HL-60 (cell line): ENCODE data around the gene PARP8.

Source experiments
- GABPA ChIP-seq: IDR thresholded peaks from 2 replicates; pipeline ENCODE4 v1.6.1; 2012; ENCODE audit warnings: low read depth
- POLR2AphosphoS5 ChIP-seq: IDR thresholded peaks from 2 replicates; pipeline ENCODE4 v1.6.1; 2012; ENCODE audit warnings: low read depth
- TF ChIP-seq, protein P1 (sequence below): IDR thresholded peaks from one replicate; pipeline ENCODE4 v1.5.1; 2011; ENCODE audit warnings: low read length, control low read depth, inconsistent platforms; ENCODE audit not compliant: insufficient read depth
- TF ChIP-seq, protein P2 (sequence below): IDR thresholded peaks from 2 replicates; pipeline ENCODE4 v1.6.1; 2012; ENCODE audit warnings: low read depth; ENCODE audit not compliant: insufficient replicate concordance

DNA sequence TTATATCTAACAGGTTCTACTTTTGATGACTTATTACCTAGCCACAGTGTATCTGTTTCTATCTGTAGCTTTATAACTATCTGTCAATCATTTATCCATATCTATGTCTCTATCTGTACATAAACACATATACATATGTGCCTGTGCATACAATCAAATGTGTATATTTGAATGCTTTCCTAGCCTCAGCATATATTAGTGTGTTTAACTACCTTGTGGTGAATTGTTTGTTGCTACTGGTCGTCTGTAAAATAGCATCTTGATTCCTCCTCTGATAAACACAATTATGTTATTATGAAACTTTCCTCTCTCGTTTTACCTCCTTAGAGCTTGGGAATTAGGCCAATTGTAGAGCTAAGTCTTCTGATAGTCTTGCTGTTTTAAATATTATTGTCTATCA, 44.4 kb downstream of the PARP8 start:
- TF ChIP-seq, protein P1, sequence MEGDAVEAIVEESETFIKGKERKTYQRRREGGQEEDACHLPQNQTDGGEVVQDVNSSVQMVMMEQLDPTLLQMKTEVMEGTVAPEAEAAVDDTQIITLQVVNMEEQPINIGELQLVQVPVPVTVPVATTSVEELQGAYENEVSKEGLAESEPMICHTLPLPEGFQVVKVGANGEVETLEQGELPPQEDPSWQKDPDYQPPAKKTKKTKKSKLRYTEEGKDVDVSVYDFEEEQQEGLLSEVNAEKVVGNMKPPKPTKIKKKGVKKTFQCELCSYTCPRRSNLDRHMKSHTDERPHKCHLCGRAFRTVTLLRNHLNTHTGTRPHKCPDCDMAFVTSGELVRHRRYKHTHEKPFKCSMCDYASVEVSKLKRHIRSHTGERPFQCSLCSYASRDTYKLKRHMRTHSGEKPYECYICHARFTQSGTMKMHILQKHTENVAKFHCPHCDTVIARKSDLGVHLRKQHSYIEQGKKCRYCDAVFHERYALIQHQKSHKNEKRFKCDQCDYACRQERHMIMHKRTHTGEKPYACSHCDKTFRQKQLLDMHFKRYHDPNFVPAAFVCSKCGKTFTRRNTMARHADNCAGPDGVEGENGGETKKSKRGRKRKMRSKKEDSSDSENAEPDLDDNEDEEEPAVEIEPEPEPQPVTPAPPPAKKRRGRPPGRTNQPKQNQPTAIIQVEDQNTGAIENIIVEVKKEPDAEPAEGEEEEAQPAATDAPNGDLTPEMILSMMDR = no peak
- TF ChIP-seq, protein P2, sequence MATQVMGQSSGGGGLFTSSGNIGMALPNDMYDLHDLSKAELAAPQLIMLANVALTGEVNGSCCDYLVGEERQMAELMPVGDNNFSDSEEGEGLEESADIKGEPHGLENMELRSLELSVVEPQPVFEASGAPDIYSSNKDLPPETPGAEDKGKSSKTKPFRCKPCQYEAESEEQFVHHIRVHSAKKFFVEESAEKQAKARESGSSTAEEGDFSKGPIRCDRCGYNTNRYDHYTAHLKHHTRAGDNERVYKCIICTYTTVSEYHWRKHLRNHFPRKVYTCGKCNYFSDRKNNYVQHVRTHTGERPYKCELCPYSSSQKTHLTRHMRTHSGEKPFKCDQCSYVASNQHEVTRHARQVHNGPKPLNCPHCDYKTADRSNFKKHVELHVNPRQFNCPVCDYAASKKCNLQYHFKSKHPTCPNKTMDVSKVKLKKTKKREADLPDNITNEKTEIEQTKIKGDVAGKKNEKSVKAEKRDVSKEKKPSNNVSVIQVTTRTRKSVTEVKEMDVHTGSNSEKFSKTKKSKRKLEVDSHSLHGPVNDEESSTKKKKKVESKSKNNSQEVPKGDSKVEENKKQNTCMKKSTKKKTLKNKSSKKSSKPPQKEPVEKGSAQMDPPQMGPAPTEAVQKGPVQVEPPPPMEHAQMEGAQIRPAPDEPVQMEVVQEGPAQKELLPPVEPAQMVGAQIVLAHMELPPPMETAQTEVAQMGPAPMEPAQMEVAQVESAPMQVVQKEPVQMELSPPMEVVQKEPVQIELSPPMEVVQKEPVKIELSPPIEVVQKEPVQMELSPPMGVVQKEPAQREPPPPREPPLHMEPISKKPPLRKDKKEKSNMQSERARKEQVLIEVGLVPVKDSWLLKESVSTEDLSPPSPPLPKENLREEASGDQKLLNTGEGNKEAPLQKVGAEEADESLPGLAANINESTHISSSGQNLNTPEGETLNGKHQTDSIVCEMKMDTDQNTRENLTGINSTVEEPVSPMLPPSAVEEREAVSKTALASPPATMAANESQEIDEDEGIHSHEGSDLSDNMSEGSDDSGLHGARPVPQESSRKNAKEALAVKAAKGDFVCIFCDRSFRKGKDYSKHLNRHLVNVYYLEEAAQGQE = no peak
- TF ChIP-seq POLR2AphosphoS5 = no peak
- TF ChIP-seq GABPA = no peak
